ENCODE results near the gene WWC2.

The WWC2 gene

DNA sequence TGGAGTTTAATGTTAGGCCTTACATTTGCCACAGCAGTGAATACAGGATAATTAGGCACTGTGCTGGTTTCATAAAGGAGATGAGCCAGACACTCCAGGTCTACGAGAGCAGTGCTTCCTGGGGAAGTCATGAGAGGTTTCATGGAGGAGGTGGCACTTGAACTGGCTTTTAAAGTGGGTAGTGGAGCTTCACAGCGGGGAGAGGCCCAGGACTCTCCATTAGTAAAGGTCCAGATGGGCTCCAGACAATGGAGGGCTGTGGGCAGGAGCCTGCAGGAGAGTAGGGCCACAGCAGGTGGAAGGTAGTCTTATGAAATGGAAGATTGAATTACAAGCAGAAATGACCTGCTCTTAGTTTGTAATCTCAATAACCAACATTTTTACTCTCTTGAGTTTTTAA is 192.0 kb downstream of the WWC2 start:
- no peak overlapping the region for H3K4me2 ChIP-seq (ENCODE audit: low read depth, low read length, poor library complexity, severe bottlenecking)
- no peak overlapping the region for H2AFZ ChIP-seq (ENCODE audit: low read length)
- H4K20me1 ChIP-seq (ENCODE audit: insufficient read depth, low read length, poor library complexity, severe bottlenecking), result no peaks in the 10 kb centered on the region
- H3K27me3 ChIP-seq (ENCODE audit: insufficient read depth, low read length, poor library complexity, severe bottlenecking), result no peaks in the 10 kb centered on the region
- H3K4me3 ChIP-seq (ENCODE audit: low read length, poor library complexity, severe bottlenecking), result no peak overlapping the region
- H3K79me2 ChIP-seq (ENCODE audit: insufficient read depth, low read length), result no peaks in the 10 kb centered on the region
- H3K9me3 ChIP-seq (ENCODE audit: insufficient read depth, low read depth, low read length), result no peaks in the 10 kb centered on the region
- H3K9ac ChIP-seq (ENCODE audit: low read depth, low read length, poor library complexity, severe bottlenecking), result no peak overlapping the region
- no peaks in the 10 kb centered on the region for H3K36me3 ChIP-seq (ENCODE audit: insufficient read depth, low read length)
- H3F3A ChIP-seq (ENCODE audit: low read depth), result no peaks in the 10 kb centered on the region
- TF ChIP-seq CTCF (conservative IDR thresholded peaks at IDR 0.05; ENCODE audit: low read length) (no peak), EZH2phosphoT487 (IDR thresholded peaks at IDR 0.05; ENCODE audit: borderline replicate concordance) (no peak)
- no peaks in the 10 kb centered on the region for H3K4me1 ChIP-seq (ENCODE audit: insufficient read depth, low read length, poor library complexity, severe bottlenecking)
- no peaks in the 10 kb centered on the region for H3K9me2 ChIP-seq (replicated peaks; ENCODE audit: low read depth, low read length)

GRCh38 chr4:183295711-183296110 is 196.7 kb downstream of the WWC2 start:
- H3K4me2 ChIP-seq (ENCODE audit: low read depth, low read length, poor library complexity, severe bottlenecking), result no peak overlapping the region
- H3K27me3 ChIP-seq (ENCODE audit: insufficient read depth, low read length, poor library complexity, severe bottlenecking), result no peaks in the 10 kb centered on the region
- no peak overlapping the region for H2AFZ ChIP-seq (ENCODE audit: low read length)
- no peaks in the 10 kb centered on the region for H3K36me3 ChIP-seq (ENCODE audit: insufficient read depth, low read length)
- H3K4me1 ChIP-seq (ENCODE audit: insufficient read depth, low read length, poor library complexity, severe bottlenecking), result no peaks in the 10 kb centered on the region
- H4K20me1 ChIP-seq (ENCODE audit: insufficient read depth, low read length, poor library complexity, severe bottlenecking), result no peaks in the 10 kb centered on the region
- H3K9ac ChIP-seq (ENCODE audit: low read depth, low read length, poor library complexity, severe bottlenecking), result no peak overlapping the region
- no peaks in the 10 kb centered on the region for H3K9me3 ChIP-seq (ENCODE audit: insufficient read depth, low read depth, low read length)
- H3K79me2 ChIP-seq (ENCODE audit: insufficient read depth, low read length), result no peaks in the 10 kb centered on the region
- H3K9me2 ChIP-seq (replicated peaks; ENCODE audit: low read depth, low read length), result no peaks in the 10 kb centered on the region
- no peaks in the 10 kb centered on the region for H3F3A ChIP-seq (ENCODE audit: low read depth)
- no peak overlapping the region for H3K4me3 ChIP-seq (ENCODE audit: low read length, poor library complexity, severe bottlenecking)
- TF ChIP-seq CTCF (conservative IDR thresholded peaks at IDR 0.05; ENCODE audit: low read length) (no peak), EZH2phosphoT487 (IDR thresholded peaks at IDR 0.05; ENCODE audit: borderline replicate concordance) (no peak)

- H3K9ac ChIP-seq (ENCODE audit: low read depth, low read length, poor library complexity, severe bottlenecking), result no peak overlapping the region
- no peaks in the 10 kb centered on the region for H3K4me1 ChIP-seq (ENCODE audit: insufficient read depth, low read length, poor library complexity, severe bottlenecking)
- no peaks in the 10 kb centered on the region for H3K9me3 ChIP-seq (ENCODE audit: insufficient read depth, low read depth, low read length)
- TF ChIP-seq CTCF (conservative IDR thresholded peaks at IDR 0.05; ENCODE audit: low read length) (no peak), EZH2phosphoT487 (IDR thresholded peaks at IDR 0.05; ENCODE audit: borderline replicate concordance) (no peak)
- H3K4me2 ChIP-seq (ENCODE audit: low read depth, low read length, poor library complexity, severe bottlenecking), result no peak overlapping the region
- H3K9me2 ChIP-seq (replicated peaks; ENCODE audit: low read depth, low read length), result no peaks in the 10 kb centered on the region
- no peaks in the 10 kb centered on the region for H3F3A ChIP-seq (ENCODE audit: low read depth)
- no peaks in the 10 kb centered on the region for H4K20me1 ChIP-seq (ENCODE audit: insufficient read depth, low read length, poor library complexity, severe bottlenecking)
- H3K27me3 ChIP-seq (ENCODE audit: insufficient read depth, low read length, poor library complexity, severe bottlenecking), result no peaks in the 10 kb centered on the region
- H3K36me3 ChIP-seq (ENCODE audit: insufficient read depth, low read length), result no peaks in the 10 kb centered on the region
- no peaks in the 10 kb centered on the region for H3K79me2 ChIP-seq (ENCODE audit: insufficient read depth, low read length)
- no peak overlapping the region for H2AFZ ChIP-seq (ENCODE audit: low read length)
- H3K4me3 ChIP-seq (ENCODE audit: low read length, poor library complexity, severe bottlenecking), result no peak overlapping the region
Measured at GRCh38 chr4:183297675-183298074, 198.6 kb downstream of the WWC2 start.

Measured in Loucy (cell line).